Epithelial cell of prostate (primary cell): ENCODE data around the gene IPMK.
"Not testable (repeated sequence)": the region's sequence is repeated elsewhere in the genome, so short reads cannot be mapped to it uniquely, and the experiment has no call there.

Source experiments
- DNase-seq: peaks from one replicate; pipeline ENCODE4 v3.0.0-alpha.2; 2011; ENCODE audit warnings: low read depth, low spot score
- H3K27ac ChIP-seq: fragments of 450-650 bp; 2 replicates; pipeline ENCODE4 v1.5.1; 2017; ENCODE audit warnings: mild to moderate bottlenecking

Gene IPMK

GRCh38 chr10:58268454-58268945 is 806 bp upstream of the IPMK start:
- no peak for DNase-seq

GRCh38 chr10:58266826-58267712 is 625 bp downstream of the IPMK start:
- no peak for DNase-seq
- peak overlapping the region; percentile 90 for H3K27ac ChIP-seq

More at GRCh38 chr10:58268454-58268945, 806 bp upstream of the IPMK start:
- H3K27ac ChIP-seq: peak overlapping the region; percentile 90

- H3K27ac ChIP-seq: peak overlapping the region; percentile 90
- no peak for DNase-seq
These were observed 1.5 kb downstream of the IPMK start for GRCh38 chr10:58266003-58266825.

DNA sequence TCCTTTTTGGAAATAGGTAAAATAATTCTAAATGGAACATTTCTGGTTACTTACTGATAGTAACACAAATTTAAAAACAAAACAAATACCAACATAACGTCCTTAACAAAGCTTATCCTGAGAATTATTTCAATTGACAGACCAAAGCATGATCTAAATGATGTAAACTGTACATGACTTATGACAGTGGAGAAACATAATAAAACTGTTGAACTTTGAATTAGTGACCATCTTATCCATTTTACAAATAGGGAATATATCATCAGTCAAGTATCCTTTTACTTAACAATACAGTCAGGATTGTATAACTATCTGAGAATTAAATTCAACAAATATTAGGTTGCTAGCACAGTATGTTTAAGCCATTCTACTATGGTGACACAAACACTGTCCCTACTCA is 2.4 kb downstream of the IPMK start:
- H3K27ac ChIP-seq: no peak overlapping the region
- DNase-seq: no peak

- H3K27ac ChIP-seq: no peak overlapping the region
These were observed 2.9 kb downstream of the IPMK start for GRCh38 chr10:58264780-58265179.

DNA sequence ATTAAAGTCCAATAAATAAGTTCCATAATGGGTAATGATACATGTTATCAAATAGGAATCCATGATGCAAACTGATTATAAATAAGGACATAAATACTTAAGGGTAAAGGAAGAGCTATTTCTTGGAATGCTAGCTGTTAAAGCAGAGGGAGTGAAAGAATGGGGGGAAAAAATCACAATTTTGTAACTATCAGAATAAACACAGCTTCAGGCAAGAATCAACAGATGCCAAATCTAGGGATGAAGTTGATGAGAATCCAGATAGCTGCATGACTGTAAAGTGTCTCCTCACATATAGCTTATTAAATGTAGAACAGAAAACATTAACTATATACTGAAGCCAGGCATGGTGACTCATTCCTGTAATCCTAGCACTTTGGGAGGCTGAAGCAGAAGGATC is 4.9 kb downstream of the IPMK start:
- DNase-seq: no peak
- no peak overlapping the region for H3K27ac ChIP-seq

More at GRCh38 chr10:58264780-58265179, 2.9 kb downstream of the IPMK start:
- no peak for DNase-seq

DNA sequence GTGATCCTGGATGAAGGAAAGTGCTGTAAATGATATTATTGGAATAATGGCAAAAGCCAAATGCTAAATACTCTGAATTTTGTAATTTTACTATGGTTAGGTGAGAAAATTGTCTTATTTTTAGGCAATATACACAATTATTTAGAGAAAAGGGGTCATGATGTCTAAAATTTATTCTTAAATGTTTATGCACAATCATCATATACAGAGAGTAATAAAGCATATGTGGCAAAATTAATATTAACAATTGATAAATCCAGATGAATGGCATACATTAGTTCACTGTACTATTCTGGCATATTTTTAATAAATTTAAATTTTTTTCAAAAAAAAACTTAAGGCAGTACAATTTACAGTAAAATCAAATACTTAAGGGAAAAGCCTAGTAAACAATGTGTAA is 7.4 kb downstream of the IPMK start:
- H3K27ac ChIP-seq: no peak overlapping the region
- no peak for DNase-seq

DNA sequence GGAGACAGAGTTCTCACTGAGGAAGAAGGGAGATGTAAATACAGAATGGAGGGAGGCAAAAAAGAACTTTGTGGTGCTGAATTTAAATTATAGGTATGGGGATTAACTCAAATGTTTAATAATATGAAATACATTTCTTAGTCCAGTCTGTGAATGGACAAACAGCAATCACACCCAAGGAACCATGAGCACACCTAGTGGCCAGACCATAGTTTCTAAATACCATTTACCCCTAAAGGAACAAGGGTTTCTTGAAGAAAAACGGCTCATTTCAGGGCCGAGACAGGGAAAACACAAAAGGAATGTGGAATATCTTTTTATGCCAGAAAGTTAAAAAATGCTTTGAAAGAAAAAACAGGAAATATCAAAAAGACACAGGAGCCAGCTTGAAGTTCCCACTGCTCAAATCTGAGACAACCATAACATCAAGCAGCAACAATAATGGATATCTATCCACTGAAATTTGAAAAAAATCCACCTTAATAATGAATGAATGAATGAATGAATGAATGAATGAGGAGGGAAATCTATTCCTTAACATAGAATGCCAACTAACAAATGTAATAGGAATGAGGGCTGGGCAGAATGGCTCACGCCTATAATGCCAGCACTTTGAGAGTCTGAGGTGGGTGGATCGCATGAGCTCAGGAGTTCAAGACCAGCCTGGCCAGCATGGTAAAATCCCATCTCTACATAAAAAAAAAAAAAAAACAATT is 8.6 kb downstream of the IPMK start:
- no peak overlapping the region for H3K27ac ChIP-seq
- no peak for DNase-seq

DNA sequence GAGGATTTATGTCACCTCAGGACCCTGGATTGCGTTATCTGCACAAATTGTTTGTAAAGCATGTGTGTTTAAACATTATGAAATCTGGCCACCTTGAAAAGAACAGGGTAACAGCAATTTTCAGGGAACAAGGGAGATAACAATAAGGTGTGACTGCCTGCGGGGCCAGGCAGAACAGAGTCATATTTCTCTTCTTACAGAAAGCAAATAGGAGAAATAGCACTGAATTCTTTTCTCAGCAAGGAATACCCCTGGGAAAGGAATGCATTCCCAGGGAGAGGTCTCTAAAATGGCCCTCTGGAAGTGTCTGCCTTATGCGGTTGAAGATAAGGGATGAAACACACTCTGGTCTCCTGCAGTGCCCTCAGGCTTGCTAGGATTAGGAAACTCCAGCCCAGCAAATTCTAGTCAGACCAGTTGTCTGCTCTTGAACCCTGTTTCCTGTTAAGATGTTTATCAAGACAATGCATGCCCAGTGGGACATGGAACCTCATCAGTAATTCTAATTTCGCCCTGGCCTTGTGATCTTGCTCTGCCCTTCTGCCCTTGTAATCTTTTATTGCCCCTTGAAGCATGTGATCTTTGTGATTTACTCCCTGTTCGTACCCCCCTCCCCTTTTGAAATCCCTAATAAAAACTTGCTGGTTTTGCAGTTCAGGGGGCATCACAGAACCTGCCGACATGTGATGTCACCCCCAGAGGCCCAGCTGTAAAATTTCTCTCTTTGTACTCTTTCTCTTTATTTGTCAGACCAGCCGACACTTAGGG is 11.5 kb downstream of the IPMK start:
- not testable (repeated sequence) for DNase-seq, H3K27ac ChIP-seq

- DNase-seq: no peak
- H3K27ac ChIP-seq: no peak overlapping the region
These were observed 13.1 kb downstream of the IPMK start for GRCh38 chr10:58254644-58255043.

DNA sequence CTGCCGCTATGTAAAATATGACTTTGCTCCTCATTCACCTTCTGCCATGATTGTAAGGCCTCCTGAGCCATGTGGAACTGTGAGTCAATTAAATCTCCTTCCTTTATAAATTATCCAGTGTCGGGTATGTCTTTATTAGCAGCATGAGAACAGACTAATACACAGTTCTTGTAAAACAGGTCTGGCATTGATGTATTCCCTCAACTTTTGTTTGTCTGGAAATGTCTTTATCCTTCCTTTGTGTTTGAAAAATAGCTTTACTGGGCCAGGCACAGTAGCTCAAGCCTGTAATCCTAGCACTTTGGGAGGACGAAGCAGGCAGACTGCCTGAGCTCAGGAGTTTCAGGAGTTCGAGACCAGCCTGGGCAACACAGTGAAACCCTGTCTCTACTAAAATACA is 14.5 kb downstream of the IPMK start:
- no peak for DNase-seq
- no peak overlapping the region for H3K27ac ChIP-seq

GRCh38 chr10:58244666-58245065 is 23.0 kb downstream of the IPMK start:
- H3K27ac ChIP-seq, DNase-seq: not testable (repeated sequence)

DNA sequence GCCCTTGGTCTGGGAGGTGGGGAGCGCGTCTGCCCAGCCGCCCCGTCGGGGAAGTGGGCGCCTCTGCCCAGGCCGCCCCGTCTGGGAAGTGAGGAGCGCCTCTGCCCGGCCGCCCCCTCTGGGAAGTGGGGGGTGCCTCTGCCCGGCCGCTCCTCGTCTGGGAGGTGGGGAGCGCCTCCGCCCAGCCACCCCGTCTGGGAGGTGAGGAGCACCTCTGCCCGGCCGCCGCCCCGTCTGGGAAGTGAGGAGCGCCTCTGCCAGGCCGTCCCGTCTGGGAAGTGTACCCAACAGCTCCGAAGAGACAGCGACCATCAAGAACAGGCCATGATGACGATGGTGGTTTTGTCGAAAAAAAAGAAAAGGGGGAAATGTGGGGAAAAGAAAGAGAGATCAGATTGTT is 23.5 kb downstream of the IPMK start:
- H3K27ac ChIP-seq, DNase-seq: not testable (repeated sequence)

DNA sequence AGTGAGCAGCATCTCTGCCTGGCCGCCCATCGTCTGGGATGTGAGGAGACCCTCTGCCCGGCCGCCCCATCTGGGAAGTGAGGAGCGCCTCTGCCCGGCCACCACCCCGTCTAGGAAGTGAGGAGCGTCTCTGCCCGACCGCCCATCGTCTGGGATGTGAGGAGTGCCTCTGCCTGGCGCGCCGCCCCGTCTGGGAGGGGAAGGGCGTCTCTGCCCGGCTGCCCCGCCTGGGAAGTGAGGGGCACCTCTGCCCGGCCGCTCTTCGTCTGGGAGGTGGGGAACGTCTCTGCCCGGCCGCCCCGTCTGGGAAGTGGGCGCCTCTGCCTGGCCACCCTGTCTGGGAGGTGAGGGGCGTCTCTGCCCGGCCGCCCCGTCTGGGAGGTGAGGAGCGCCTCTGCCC is 23.9 kb downstream of the IPMK start:
- DNase-seq, H3K27ac ChIP-seq: not testable (repeated sequence)

DNA sequence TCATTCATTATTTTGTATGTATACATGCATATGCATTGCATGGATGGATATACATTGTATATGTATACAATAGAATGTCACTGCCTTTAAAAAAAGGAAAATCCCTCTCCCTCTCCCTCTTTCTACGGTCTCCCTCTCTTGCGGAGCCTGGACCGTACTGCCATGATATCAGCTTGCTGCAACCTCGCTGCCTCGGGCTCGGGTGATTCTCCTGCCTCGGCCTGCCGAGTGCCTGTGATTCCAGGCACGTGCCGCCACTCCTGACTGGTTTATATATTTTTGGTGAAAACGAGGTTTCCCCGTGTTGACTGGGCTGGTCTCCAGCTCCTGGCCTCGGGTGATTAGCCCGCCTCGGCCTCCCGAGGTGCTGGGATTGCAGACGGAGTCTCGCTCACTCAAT is 24.4 kb downstream of the IPMK start:
- H3K27ac ChIP-seq: no peak overlapping the region
- no peak for DNase-seq

- no peak overlapping the region for H3K27ac ChIP-seq
- no peak for DNase-seq
These were observed 26.3 kb downstream of the IPMK start for GRCh38 chr10:58241346-58241745.

- H3K27ac ChIP-seq: no peak overlapping the region
- no peak for DNase-seq
These were observed 27.2 kb downstream of the IPMK start for GRCh38 chr10:58240531-58240930.

GRCh38 chr10:58239561-58240169 is 28.0 kb downstream of the IPMK start:
- DNase-seq: no peak
- peak overlapping the region; percentile 14 for H3K27ac ChIP-seq
